Measurements from ENCODE around the gene WWC2. TPM values are rescaled to one million over a fixed set of nuclear protein-coding genes. Genes with fewer than 3 reads are reported as not detected.
"Not testable (repeated sequence)": the region's sequence is repeated elsewhere in the genome, so short reads cannot be mapped to it uniquely, and the experiment has no call there.

Gene WWC2
- total RNA-seq, 1 donor = 35.1 TPM

DNA sequence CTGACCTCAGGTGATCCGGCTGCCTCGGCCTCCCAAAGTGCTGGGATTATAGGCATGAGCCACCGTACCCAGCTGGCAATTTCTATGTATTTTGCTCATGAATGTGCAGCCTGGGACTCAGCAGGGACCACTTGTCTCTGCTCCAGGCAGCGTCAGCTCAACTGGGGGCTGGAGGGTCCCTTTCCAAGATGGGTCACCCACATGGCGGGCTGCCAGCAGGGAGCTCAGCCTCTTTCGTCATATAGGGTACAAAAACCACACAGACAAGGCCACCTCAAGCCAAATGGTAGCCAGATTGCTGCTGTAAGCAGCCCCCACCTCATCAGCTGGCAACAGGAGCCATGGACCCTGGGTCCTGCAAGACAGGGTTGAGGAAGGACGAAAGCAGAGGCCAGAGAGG lies 225.6 kb downstream of the WWC2 start:
- Histone ChIP-seq H3K27me3 (ENCODE audit: insufficient read depth, low read length) (no peaks in the 10 kb centered on the region), H3K27ac (ENCODE audit: low read depth, low read length) (no peak overlapping the region), H3K4me1 (ENCODE audit: insufficient read depth, low read length) (peaks cover 7% of the 10 kb centered on the region), H3K4me3 (ENCODE audit: insufficient read depth, low read length) (no peak overlapping the region), H3K4me2 (ENCODE audit: insufficient read depth, low read length) (no peak overlapping the region), H3K36me3 (ENCODE audit: insufficient read depth, low read length) (peaks cover 5% of the 10 kb centered on the region), H4K20me1 (ENCODE audit: insufficient read depth, low read length) (no peaks in the 10 kb centered on the region), H3K9me3 (ENCODE audit: low read depth, low read length) (no peaks in the 10 kb centered on the region), H3K79me2 (ENCODE audit: insufficient read depth, low read length) (no peaks in the 10 kb centered on the region), H2AFZ (ENCODE audit: low read length) (no peak overlapping the region)
- DNase-seq (ENCODE audit: insufficient read length, low spot score, missing footprints) = no peak
- TF ChIP-seq, protein P1, sequence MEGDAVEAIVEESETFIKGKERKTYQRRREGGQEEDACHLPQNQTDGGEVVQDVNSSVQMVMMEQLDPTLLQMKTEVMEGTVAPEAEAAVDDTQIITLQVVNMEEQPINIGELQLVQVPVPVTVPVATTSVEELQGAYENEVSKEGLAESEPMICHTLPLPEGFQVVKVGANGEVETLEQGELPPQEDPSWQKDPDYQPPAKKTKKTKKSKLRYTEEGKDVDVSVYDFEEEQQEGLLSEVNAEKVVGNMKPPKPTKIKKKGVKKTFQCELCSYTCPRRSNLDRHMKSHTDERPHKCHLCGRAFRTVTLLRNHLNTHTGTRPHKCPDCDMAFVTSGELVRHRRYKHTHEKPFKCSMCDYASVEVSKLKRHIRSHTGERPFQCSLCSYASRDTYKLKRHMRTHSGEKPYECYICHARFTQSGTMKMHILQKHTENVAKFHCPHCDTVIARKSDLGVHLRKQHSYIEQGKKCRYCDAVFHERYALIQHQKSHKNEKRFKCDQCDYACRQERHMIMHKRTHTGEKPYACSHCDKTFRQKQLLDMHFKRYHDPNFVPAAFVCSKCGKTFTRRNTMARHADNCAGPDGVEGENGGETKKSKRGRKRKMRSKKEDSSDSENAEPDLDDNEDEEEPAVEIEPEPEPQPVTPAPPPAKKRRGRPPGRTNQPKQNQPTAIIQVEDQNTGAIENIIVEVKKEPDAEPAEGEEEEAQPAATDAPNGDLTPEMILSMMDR (IDR thresholded peaks at IDR 0.05; ENCODE audit: extremely low read depth, low read depth, low read length) = no peak

DNA sequence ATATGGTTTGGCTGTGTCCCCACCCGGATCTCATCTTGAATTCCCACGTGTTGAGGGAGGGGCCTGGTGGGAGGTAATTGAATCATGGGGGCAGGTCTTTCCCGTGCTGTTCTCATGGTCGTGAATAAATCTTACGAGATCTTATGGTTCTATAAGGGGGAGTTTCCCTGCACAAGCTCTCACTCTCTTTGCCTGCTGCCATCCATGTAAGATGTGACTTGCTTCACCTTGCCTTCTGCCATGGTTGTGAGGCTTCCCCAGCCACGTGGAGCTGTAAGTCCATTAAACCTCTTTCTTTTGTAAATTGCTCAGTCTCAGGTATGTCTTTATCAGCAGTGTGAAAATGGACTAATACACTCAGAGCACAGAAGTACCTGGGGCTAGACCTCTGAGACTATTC lies 227.3 kb downstream of the WWC2 start:
- not testable (repeated sequence) for H3K4me1 ChIP-seq (ENCODE audit: insufficient read depth, low read length); H4K20me1 ChIP-seq (ENCODE audit: insufficient read depth, low read length); H3K27me3 ChIP-seq (ENCODE audit: insufficient read depth, low read length); H3K9me3 ChIP-seq (ENCODE audit: low read depth, low read length); DNase-seq (ENCODE audit: insufficient read length, low spot score, missing footprints); H3K27ac ChIP-seq (ENCODE audit: low read depth, low read length); H2AFZ ChIP-seq (ENCODE audit: low read length); H3K4me3 ChIP-seq (ENCODE audit: insufficient read depth, low read length); H3K36me3 ChIP-seq (ENCODE audit: insufficient read depth, low read length); H3K4me2 ChIP-seq (ENCODE audit: insufficient read depth, low read length); H3K79me2 ChIP-seq (ENCODE audit: insufficient read depth, low read length)

DNA sequence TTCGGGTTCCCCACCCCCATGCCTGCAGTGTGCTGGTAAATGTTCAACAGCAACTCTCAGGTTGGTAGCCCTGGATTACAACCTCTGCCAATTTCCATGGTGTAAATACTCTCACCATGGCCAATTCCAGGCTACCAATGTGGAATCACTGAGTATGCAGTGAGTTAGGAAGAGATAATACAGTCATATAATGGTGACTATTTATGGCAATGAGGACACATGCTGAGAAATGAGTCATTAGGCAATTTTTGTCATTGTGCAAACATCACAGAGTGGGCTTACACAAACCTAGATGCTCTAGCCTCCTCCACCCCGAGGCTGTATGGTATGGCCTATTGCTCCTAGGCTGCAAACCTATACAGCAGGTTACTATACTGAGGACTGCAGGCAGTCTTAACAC lies 227.8 kb downstream of the WWC2 start:
- TF ChIP-seq, protein P1 (IDR thresholded peaks at IDR 0.05; ENCODE audit: extremely low read depth, low read depth, low read length) = no peak
- Histone ChIP-seq H3K4me2 (ENCODE audit: insufficient read depth, low read length) (no peak overlapping the region), H3K4me3 (ENCODE audit: insufficient read depth, low read length) (no peak overlapping the region), H2AFZ (ENCODE audit: low read length) (no peak overlapping the region), H4K20me1 (ENCODE audit: insufficient read depth, low read length) (no peaks in the 10 kb centered on the region), H3K79me2 (ENCODE audit: insufficient read depth, low read length) (no peaks in the 10 kb centered on the region), H3K4me1 (ENCODE audit: insufficient read depth, low read length) (peaks cover 7% of the 10 kb centered on the region), H3K36me3 (ENCODE audit: insufficient read depth, low read length) (no peaks in the 10 kb centered on the region), H3K27me3 (ENCODE audit: insufficient read depth, low read length) (no peaks in the 10 kb centered on the region), H3K9me3 (ENCODE audit: low read depth, low read length) (no peaks in the 10 kb centered on the region), H3K27ac (ENCODE audit: low read depth, low read length) (no peak overlapping the region)
- no peak for DNase-seq (ENCODE audit: insufficient read length, low spot score, missing footprints)

DNA sequence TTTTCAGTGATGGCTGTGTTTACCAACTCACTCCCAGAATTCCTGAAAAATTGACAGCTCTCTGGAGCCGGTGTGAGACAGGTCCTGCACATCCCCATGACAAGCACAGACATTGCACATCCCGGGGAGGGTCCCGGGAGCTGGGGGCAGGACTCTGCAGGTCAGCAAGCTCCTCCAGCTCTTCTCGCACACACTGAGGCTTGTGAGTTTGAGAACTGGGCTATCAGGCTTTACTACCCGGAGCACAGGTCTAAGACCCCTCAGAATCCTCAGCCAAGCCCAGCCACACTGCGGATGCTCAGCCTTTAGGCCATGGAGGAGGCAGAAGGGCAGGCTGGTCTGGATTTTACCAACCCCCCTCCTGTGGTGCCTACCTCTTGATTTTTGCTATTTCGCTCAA lies 228.8 kb downstream of the WWC2 start:
- no peaks in the 10 kb centered on the region for H3K27me3 ChIP-seq (ENCODE audit: insufficient read depth, low read length)
- H2AFZ ChIP-seq (ENCODE audit: low read length) = no peak overlapping the region
- no peaks in the 10 kb centered on the region for H4K20me1 ChIP-seq (ENCODE audit: insufficient read depth, low read length)
- no peaks in the 10 kb centered on the region for H3K9me3 ChIP-seq (ENCODE audit: low read depth, low read length)
- no peak for DNase-seq (ENCODE audit: insufficient read length, low spot score, missing footprints)
- H3K79me2 ChIP-seq (ENCODE audit: insufficient read depth, low read length) = no peaks in the 10 kb centered on the region
- peaks cover 7% of the 10 kb centered on the region for H3K4me1 ChIP-seq (ENCODE audit: insufficient read depth, low read length)
- H3K27ac ChIP-seq (ENCODE audit: low read depth, low read length) = no peak overlapping the region
- H3K4me3 ChIP-seq (ENCODE audit: insufficient read depth, low read length) = no peak overlapping the region
- H3K36me3 ChIP-seq (ENCODE audit: insufficient read depth, low read length) = no peaks in the 10 kb centered on the region
- TF ChIP-seq, protein P1 (IDR thresholded peaks at IDR 0.05; ENCODE audit: extremely low read depth, low read depth, low read length) = no peak
- no peak overlapping the region for H3K4me2 ChIP-seq (ENCODE audit: insufficient read depth, low read length)

All from osteoblast (primary cell).